SK-N-SH treated with all-trans-retinoic acid at 6 μM for 48 hours (cell line): Measurements from ENCODE around the gene RAVER2.

Source experiments
- ARNTL ChIP-seq: fragments of 450-650 bp; formaldehyde crosslinking; IDR thresholded peaks from 2 replicates; pipeline ENCODE4 v1.5.0; 2020; ENCODE audit warnings: low read depth, mild to moderate bottlenecking, moderate library complexity, borderline replicate concordance
- ISL1 ChIP-seq: fragments of 250-450 bp; sonication (Bioruptor Pico); IDR thresholded peaks from 2 replicates; pipeline ENCODE4 v2.1.2; 2022; ENCODE audit warnings: mild to moderate bottlenecking, moderate library complexity
- POU6F1 ChIP-seq: fragments of 250-450 bp; sonication (Bioruptor Pico); IDR thresholded peaks from 2 replicates; pipeline ENCODE4 v1.8.0; 2021; ENCODE audit warnings: low read depth, mild to moderate bottlenecking, moderate library complexity, borderline replicate concordance
- TOX ChIP-seq: fragments of 250-450 bp; sonication (Bioruptor Pico); IDR thresholded peaks from 2 replicates; pipeline ENCODE4 v1.8.0; 2021; ENCODE audit warnings: mild to moderate bottlenecking, moderate library complexity, borderline replicate concordance
- ZC3H10 ChIP-seq: fragments of 250-450 bp; sonication (Bioruptor Pico); IDR thresholded peaks from 2 replicates; pipeline ENCODE4 v1.5.1; 2021; ENCODE audit warnings: mild to moderate bottlenecking, moderate library complexity
- ZFP3 ChIP-seq: fragments of 250-450 bp; sonication (Bioruptor Pico); IDR thresholded peaks from 2 replicates; pipeline ENCODE4 v1.5.0; 2020; ENCODE audit warnings: mild to moderate bottlenecking, moderate library complexity
- ZNF565 ChIP-seq: fragments of 450-650 bp; formaldehyde crosslinking; conservative IDR thresholded peaks from 2 replicates; pipeline ENCODE4 v1.5.0; 2020; ENCODE audit warnings: low read depth, mild to moderate bottlenecking, moderate library complexity
- ZNF8 ChIP-seq: fragments of 450-650 bp; formaldehyde crosslinking; IDR thresholded peaks from 2 replicates; pipeline ENCODE4 v1.5.0; 2020; ENCODE audit warnings: mild to moderate bottlenecking, moderate library complexity
- TF ChIP-seq, protein P1 (sequence below): fragments of 250-450 bp; sonication (Bioruptor Pico); IDR thresholded peaks from 2 replicates; pipeline ENCODE4 v1.8.0; 2020; ENCODE audit warnings: mild to moderate bottlenecking, moderate library complexity, borderline replicate concordance
- TF ChIP-seq, protein P2 (sequence below): fragments of 250-450 bp; sonication (Bioruptor Pico); IDR thresholded peaks from 2 replicates; pipeline ENCODE4 v1.5.1; 2021; ENCODE audit warnings: mild to moderate bottlenecking, moderate library complexity

- no peak for TF ChIP-seq ZC3H10 (CRISPR knock-in tag)
- TF ChIP-seq, protein P1, sequence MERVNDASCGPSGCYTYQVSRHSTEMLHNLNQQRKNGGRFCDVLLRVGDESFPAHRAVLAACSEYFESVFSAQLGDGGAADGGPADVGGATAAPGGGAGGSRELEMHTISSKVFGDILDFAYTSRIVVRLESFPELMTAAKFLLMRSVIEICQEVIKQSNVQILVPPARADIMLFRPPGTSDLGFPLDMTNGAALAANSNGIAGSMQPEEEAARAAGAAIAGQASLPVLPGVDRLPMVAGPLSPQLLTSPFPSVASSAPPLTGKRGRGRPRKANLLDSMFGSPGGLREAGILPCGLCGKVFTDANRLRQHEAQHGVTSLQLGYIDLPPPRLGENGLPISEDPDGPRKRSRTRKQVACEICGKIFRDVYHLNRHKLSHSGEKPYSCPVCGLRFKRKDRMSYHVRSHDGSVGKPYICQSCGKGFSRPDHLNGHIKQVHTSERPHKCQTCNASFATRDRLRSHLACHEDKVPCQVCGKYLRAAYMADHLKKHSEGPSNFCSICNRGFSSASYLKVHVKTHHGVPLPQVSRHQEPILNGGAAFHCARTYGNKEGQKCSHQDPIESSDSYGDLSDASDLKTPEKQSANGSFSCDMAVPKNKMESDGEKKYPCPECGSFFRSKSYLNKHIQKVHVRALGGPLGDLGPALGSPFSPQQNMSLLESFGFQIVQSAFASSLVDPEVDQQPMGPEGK = no peak
- no peak for TF ChIP-seq ISL1 (CRISPR knock-in tag)
- no peak for TF ChIP-seq ZNF8
- TF ChIP-seq ZNF565 = no peak
- TF ChIP-seq, protein P2, sequence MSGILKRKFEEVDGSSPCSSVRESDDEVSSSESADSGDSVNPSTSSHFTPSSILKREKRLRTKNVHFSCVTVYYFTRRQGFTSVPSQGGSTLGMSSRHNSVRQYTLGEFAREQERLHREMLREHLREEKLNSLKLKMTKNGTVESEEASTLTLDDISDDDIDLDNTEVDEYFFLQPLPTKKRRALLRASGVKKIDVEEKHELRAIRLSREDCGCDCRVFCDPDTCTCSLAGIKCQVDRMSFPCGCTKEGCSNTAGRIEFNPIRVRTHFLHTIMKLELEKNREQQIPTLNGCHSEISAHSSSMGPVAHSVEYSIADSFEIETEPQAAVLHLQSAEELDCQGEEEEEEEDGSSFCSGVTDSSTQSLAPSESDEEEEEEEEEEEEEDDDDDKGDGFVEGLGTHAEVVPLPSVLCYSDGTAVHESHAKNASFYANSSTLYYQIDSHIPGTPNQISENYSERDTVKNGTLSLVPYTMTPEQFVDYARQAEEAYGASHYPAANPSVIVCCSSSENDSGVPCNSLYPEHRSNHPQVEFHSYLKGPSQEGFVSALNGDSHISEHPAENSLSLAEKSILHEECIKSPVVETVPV = no peak
- no peak for TF ChIP-seq POU6F1 (CRISPR knock-in tag)
- no peak for TF ChIP-seq ZFP3 (CRISPR knock-in tag)
- no peak for TF ChIP-seq ARNTL
- no peak for TF ChIP-seq TOX (CRISPR knock-in tag)
Measured at GRCh38 chr1:64814427-64814826, 69.6 kb downstream of the RAVER2 start.
